ENCODE measurements around the gene ADRA2B.

Gene ADRA2B

DNA sequence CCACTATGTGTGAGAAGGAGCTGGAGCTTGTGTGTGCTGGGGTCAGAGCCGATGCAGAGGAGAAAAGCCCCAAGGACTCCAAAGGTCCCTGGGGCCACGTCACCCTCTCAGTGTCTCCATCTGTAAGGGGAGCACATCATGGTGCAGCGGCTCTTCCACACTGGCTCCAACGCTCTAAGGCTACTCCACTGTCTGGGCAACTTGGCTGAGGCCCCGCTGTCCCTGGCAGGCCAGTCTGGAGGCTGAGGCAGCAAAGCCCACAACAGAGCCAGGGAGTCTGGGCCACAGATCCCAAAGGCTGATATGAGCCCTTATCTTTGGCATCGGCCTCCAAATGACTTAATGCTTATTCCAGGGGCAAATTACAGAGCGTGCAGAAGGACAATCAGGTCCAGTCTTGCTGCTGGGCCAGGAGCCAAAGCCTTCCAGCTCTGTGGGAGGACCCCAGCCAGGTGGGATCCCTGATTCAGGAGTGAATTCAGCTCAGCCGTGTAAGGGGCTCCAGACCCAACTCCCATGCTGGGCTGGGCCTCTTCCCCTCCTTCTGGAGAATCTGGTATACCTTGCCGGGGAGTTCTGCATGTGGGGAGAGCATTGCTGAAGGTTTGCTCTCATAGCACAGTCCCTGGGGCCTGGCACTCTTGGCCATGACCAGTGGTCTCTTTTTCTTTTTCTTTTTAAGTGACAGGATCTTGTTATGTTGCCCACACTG lies 30.7 kb upstream of the ADRA2B start:
- DNase-seq (ENCODE audit: low read depth in 1 of 2, low spot score in 1 of 2): no peak
- H3K4me3 ChIP-seq (replicated peaks; ENCODE audit: insufficient read depth, low read length): no peak overlapping the region
- TF ChIP-seq, protein P1, sequence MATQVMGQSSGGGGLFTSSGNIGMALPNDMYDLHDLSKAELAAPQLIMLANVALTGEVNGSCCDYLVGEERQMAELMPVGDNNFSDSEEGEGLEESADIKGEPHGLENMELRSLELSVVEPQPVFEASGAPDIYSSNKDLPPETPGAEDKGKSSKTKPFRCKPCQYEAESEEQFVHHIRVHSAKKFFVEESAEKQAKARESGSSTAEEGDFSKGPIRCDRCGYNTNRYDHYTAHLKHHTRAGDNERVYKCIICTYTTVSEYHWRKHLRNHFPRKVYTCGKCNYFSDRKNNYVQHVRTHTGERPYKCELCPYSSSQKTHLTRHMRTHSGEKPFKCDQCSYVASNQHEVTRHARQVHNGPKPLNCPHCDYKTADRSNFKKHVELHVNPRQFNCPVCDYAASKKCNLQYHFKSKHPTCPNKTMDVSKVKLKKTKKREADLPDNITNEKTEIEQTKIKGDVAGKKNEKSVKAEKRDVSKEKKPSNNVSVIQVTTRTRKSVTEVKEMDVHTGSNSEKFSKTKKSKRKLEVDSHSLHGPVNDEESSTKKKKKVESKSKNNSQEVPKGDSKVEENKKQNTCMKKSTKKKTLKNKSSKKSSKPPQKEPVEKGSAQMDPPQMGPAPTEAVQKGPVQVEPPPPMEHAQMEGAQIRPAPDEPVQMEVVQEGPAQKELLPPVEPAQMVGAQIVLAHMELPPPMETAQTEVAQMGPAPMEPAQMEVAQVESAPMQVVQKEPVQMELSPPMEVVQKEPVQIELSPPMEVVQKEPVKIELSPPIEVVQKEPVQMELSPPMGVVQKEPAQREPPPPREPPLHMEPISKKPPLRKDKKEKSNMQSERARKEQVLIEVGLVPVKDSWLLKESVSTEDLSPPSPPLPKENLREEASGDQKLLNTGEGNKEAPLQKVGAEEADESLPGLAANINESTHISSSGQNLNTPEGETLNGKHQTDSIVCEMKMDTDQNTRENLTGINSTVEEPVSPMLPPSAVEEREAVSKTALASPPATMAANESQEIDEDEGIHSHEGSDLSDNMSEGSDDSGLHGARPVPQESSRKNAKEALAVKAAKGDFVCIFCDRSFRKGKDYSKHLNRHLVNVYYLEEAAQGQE (IDR thresholded peaks at IDR 0.05; ENCODE audit: insufficient replicate concordance, low read depth): no peak
- TF ChIP-seq, protein P2, sequence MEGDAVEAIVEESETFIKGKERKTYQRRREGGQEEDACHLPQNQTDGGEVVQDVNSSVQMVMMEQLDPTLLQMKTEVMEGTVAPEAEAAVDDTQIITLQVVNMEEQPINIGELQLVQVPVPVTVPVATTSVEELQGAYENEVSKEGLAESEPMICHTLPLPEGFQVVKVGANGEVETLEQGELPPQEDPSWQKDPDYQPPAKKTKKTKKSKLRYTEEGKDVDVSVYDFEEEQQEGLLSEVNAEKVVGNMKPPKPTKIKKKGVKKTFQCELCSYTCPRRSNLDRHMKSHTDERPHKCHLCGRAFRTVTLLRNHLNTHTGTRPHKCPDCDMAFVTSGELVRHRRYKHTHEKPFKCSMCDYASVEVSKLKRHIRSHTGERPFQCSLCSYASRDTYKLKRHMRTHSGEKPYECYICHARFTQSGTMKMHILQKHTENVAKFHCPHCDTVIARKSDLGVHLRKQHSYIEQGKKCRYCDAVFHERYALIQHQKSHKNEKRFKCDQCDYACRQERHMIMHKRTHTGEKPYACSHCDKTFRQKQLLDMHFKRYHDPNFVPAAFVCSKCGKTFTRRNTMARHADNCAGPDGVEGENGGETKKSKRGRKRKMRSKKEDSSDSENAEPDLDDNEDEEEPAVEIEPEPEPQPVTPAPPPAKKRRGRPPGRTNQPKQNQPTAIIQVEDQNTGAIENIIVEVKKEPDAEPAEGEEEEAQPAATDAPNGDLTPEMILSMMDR (IDR thresholded peaks at IDR 0.05; ENCODE audit: insufficient read depth, low read length): no peak
- TF ChIP-seq POLR2AphosphoS5 (IDR thresholded peaks at IDR 0.05; ENCODE audit: low read depth) (no peak), SPI1 (IDR thresholded peaks at IDR 0.05; ENCODE audit: borderline replicate concordance, low read depth) (no peak), GABPA (IDR thresholded peaks at IDR 0.05; ENCODE audit: low read depth) (no peak)
- no peaks in the 10 kb centered on the region for H3K27me3 ChIP-seq (ENCODE audit: insufficient read depth, poor library complexity, severe bottlenecking)
- peak overlapping the region; percentile 91 for H3K27ac ChIP-seq (replicated peaks)

DNA sequence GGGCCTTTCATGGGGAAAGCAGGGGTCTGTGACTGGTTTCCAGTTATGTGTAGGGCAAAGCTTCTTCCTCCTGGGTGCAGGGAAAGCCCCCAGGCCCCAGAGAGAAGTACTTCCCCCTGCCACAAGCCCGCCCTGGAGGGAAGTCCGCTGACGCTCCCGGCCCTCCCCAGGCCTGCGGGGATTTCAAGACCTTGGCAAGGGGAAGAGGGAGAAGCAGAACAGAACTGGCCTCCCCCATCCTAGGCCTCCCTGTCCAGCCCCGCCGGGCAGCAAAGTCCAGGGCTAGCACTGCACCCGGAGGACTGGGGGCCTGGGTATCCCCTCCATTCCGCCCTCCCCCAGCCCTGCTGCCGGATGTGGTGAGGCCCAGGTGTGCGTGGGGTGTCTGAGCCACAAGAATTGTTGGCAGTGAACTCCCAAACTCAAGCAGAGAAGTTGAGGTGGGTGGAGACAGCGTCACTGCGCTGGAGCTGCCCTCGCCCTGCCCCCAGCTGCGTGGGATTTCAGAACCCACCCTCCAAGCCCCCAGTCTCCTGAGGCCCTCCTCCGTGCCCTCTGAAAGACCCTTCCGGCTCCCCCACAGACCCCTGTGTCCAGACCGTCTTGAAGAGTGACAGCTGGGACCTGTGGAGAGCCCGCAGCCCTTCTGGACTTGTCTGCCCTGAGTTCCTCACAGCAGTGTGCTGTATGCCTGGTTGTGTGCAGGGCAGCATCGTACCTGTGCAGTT lies 29.9 kb upstream of the ADRA2B start:
- Histone ChIP-seq H3K27me3 (ENCODE audit: insufficient read depth, poor library complexity, severe bottlenecking) (no peaks in the 10 kb centered on the region), H3K27ac (replicated peaks) (peak overlapping the region; percentile 91), H3K4me3 (replicated peaks; ENCODE audit: insufficient read depth, low read length) (peak overlapping the region; percentile 58; the same call in 1 of the 2 replicates)
- DNase-seq (ENCODE audit: low read depth in 1 of 2, low spot score in 1 of 2): peak; percentile 70 to 90
- TF ChIP-seq SPI1 (IDR thresholded peaks at IDR 0.05; ENCODE audit: borderline replicate concordance, low read depth) (peak; percentile 83), GABPA (IDR thresholded peaks at IDR 0.05; ENCODE audit: low read depth) (peak; percentile 71), POLR2AphosphoS5 (IDR thresholded peaks at IDR 0.05; ENCODE audit: low read depth) (peak; percentile 93)
- TF ChIP-seq, protein P1 (IDR thresholded peaks at IDR 0.05; ENCODE audit: insufficient replicate concordance, low read depth): peak; percentile 37
- TF ChIP-seq, protein P2 (IDR thresholded peaks at IDR 0.05; ENCODE audit: insufficient read depth, low read length): no peak

GRCh38 chr2:96145848-96146152 lies 29.4 kb upstream of the ADRA2B start:
- Histone ChIP-seq H3K27ac (replicated peaks) (peak overlapping the region; percentile 91), H3K27me3 (ENCODE audit: insufficient read depth, poor library complexity, severe bottlenecking) (no peaks in the 10 kb centered on the region), H3K4me3 (replicated peaks; ENCODE audit: insufficient read depth, low read length) (peak overlapping the region; percentile 58)
- TF ChIP-seq, protein P1 (IDR thresholded peaks at IDR 0.05; ENCODE audit: insufficient replicate concordance, low read depth): no peak
- TF ChIP-seq, protein P2 (IDR thresholded peaks at IDR 0.05; ENCODE audit: insufficient read depth, low read length): no peak
- TF ChIP-seq POLR2AphosphoS5 (IDR thresholded peaks at IDR 0.05; ENCODE audit: low read depth): no peak
- no peak for TF ChIP-seq SPI1 (IDR thresholded peaks at IDR 0.05; ENCODE audit: borderline replicate concordance, low read depth)
- no peak for TF ChIP-seq GABPA (IDR thresholded peaks at IDR 0.05; ENCODE audit: low read depth)
- no peak for DNase-seq (ENCODE audit: low read depth in 1 of 2, low spot score in 1 of 2)

All from HL-60 (cell line).